Fibroblast of lung (primary cell): Measurements from ENCODE around the gene IL1B. TPM values are rescaled to one million over a fixed set of nuclear protein-coding genes. Genes with fewer than 3 reads are reported as not detected.
A peak's percentile ranks its signal among the peaks of the same experiment; 100 is the strongest.

Experiments used
- DNase-seq, 2 donors: peaks; one replicate each; pipeline versions ENCODE4 v3.0.0 to v3.0.0-alpha.2; 2010; ENCODE audit warnings: low read depth in 2 of 2
- H2AFZ ChIP-seq: 2 replicates; pipeline ENCODE4 v1.5.1; 2012; ENCODE audit warnings: low read length, control low read depth, inconsistent platforms
- H3K27ac ChIP-seq: 2 replicates; pipeline ENCODE4 v1.5.1; 2011; ENCODE audit warnings: low read length, control low read depth; ENCODE audit not compliant: insufficient read depth
- H3K27me3 ChIP-seq: 2 replicates; pipeline ENCODE4 v1.5.1; 2011; ENCODE audit warnings: mild to moderate bottlenecking, low read length; ENCODE audit not compliant: control insufficient read depth, insufficient read depth
- H3K36me3 ChIP-seq: 2 replicates; pipeline ENCODE4 v1.5.1; 2011; ENCODE audit warnings: low read length; ENCODE audit not compliant: control insufficient read depth, insufficient read depth
- H3K4me1 ChIP-seq: 2 replicates; pipeline ENCODE4 v1.5.1; 2011; ENCODE audit warnings: low read length; ENCODE audit not compliant: control insufficient read depth, insufficient read depth; ENCODE audit errors: extremely low read depth
- H3K4me2 ChIP-seq: 2 replicates; pipeline ENCODE4 v1.5.1; 2011; ENCODE audit warnings: low read length, control low read depth; ENCODE audit not compliant: insufficient read depth; ENCODE audit errors: extremely low read depth
- H3K4me3 ChIP-seq, 4 experiments: fragments of 200-600 bp in 1 of 4; sonication (generic) in 1 of 4; replicated peaks in 1 of 4; 2 replicates each; pipeline ENCODE4 v1.5.1; 2011 to 2016; ENCODE audit warnings: low read length in 4 of 4, low read depth in 3 of 4, mild to moderate bottlenecking in 3 of 4, control low read depth in 2 of 4, inconsistent platforms in 1 of 4, mixed read lengths in 1 of 4; ENCODE audit not compliant: insufficient read depth in 1 of 4; ENCODE audit errors: control extremely low read depth in 1 of 4
- H3K79me2 ChIP-seq: 2 replicates; pipeline ENCODE4 v1.5.1; 2012; ENCODE audit warnings: mild to moderate bottlenecking, low read length, inconsistent platforms; ENCODE audit not compliant: control insufficient read depth, insufficient read depth
- H3K9ac ChIP-seq: 2 replicates; pipeline ENCODE4 v1.5.1; 2011; ENCODE audit warnings: mild to moderate bottlenecking, low read length, control low read depth; ENCODE audit not compliant: insufficient read depth
- H3K9me3 ChIP-seq: 2 replicates; pipeline ENCODE4 v1.5.1; 2012; ENCODE audit warnings: low read depth, low read length; ENCODE audit not compliant: control insufficient read depth, insufficient read depth
- H4K20me1 ChIP-seq: 2 replicates; pipeline ENCODE4 v1.5.1; 2011; ENCODE audit warnings: low read length; ENCODE audit not compliant: control insufficient read depth, insufficient read depth; ENCODE audit errors: extremely low read depth
- EZH2 ChIP-seq: IDR thresholded peaks from 2 replicates; pipeline ENCODE4 v1.5.1; 2012; ENCODE audit warnings: low read length, control low read depth, mild to moderate bottlenecking; ENCODE audit errors: missing control alignments
- polyA plus RNA-seq, 2 donors: library from polyadenylated mRNA; depleted of rRNA in 1 of 2; stranded (reverse) in 1 of 2; unstranded in 1 of 2; fragments of >200 nt; gene quantifications; 2 replicates each; pipeline ENCODE4 v1.2.1, GENCODE V29; 2011 to 2012; ENCODE audit warnings: missing spikeins in 1 of 2
- total RNA-seq: library from RNA; depleted of rRNA; stranded (reverse); fragments of >200 nt; gene quantifications from 2 replicates; pipeline ENCODE4 v1.2.1, GENCODE V29; 2014
- TF ChIP-seq, protein P1 (sequence below), 2 donors: IDR thresholded peaks in 1 of 2; conservative IDR thresholded peaks in 1 of 2; 1 replicate in 1 of 2; 2 replicates in 1 of 2; pipeline ENCODE4 v1.5.1; 2011 to 2012; ENCODE audit warnings: low read length in 2 of 2, control low read depth in 1 of 2, inconsistent platforms in 1 of 2, low read depth in 1 of 2, mild to moderate bottlenecking in 1 of 2

IL1B gene
- total and polyA plus RNA-seq, 2 donors (not counting 1 experiment from before 2014, with no cell fraction given): 0.23 TPM; not detected in 1

DNA sequence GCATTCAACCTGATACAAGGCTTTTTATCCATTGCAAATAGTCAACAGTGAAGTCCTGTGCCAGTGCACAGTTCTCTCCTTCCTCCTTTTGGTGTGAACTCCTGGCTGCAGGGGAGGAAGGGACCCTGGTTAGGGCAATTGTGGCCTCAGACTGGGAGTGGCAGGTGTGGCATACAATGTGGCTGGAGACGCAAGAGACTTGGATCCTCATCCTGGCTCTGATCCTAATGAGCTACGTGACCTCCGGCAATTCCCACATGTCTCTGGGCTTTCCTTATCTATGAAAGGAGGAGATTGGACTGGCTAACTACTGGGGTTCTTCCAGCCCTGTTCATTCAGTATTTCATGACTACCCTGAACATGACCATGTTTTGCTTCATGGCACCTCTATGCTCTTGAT, 41.7 kb downstream of the IL1B start:
- peak in 1 of 2 donors; percentile 22 for DNase-seq
- H3K4me1 ChIP-seq: peaks cover 4% of the 10 kb centered on the region
- no peaks in the 10 kb centered on the region for H3K79me2 ChIP-seq
- H3K9ac ChIP-seq: no peak overlapping the region
- H3K4me2 ChIP-seq: no peak overlapping the region
- no peak overlapping the region for H2AFZ ChIP-seq
- H3K36me3 ChIP-seq: no peaks in the 10 kb centered on the region
- H3K4me3 ChIP-seq: no peak overlapping the region
- H4K20me1 ChIP-seq: no peaks in the 10 kb centered on the region
- no peak for TF ChIP-seq EZH2
- TF ChIP-seq, protein P1, sequence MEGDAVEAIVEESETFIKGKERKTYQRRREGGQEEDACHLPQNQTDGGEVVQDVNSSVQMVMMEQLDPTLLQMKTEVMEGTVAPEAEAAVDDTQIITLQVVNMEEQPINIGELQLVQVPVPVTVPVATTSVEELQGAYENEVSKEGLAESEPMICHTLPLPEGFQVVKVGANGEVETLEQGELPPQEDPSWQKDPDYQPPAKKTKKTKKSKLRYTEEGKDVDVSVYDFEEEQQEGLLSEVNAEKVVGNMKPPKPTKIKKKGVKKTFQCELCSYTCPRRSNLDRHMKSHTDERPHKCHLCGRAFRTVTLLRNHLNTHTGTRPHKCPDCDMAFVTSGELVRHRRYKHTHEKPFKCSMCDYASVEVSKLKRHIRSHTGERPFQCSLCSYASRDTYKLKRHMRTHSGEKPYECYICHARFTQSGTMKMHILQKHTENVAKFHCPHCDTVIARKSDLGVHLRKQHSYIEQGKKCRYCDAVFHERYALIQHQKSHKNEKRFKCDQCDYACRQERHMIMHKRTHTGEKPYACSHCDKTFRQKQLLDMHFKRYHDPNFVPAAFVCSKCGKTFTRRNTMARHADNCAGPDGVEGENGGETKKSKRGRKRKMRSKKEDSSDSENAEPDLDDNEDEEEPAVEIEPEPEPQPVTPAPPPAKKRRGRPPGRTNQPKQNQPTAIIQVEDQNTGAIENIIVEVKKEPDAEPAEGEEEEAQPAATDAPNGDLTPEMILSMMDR (conservative IDR thresholded peaks at IDR 0.05 in 1 of 2, IDR thresholded peaks at IDR 0.05 in 1 of 2; ENCODE audit: low read depth in 1 of 2, low read length in 2 of 2): no peak
- no peak overlapping the region for H3K27ac ChIP-seq
- H3K27me3 ChIP-seq: no peaks in the 10 kb centered on the region
- no peaks in the 10 kb centered on the region for H3K9me3 ChIP-seq

DNA sequence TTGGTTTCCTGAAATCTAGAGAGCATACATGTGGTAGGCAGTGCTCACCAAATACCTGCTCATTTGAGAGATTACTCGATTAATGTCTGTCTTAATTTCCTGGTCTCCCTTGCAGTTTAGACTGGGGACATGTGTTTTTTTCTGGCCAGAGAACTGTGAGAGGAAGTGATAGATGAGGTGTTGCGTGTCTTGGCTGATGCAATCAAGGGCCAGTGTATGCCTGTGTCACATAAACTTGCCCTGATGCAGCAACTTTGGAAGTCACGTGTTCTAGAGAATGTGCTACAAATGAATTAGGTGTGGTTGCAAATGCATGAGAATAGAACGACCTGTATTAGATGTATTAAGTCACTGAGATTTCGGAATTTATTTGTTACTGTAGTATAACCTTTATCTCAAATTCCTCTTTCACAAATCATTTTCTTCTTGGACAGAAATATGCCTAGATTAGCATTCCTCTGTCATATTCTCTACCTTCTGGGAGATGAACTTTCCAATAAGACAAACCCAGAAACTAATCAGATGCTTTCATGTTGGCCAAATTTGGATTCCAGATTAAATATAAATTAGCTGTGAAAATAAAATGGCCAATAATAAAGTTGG, 42.3 kb downstream of the IL1B start:
- Histone ChIP-seq H3K27me3 (no peaks in the 10 kb centered on the region), H3K9me3 (no peaks in the 10 kb centered on the region), H3K36me3 (no peaks in the 10 kb centered on the region), H2AFZ (no peak overlapping the region), H3K79me2 (no peaks in the 10 kb centered on the region), H3K4me1 (peaks cover 4% of the 10 kb centered on the region), H3K27ac (peak overlapping the region; percentile 1), H3K9ac (no peak overlapping the region), H4K20me1 (no peaks in the 10 kb centered on the region), H3K4me2 (no peak overlapping the region), H3K4me3 (no peak overlapping the region)
- TF ChIP-seq, protein P1 (conservative IDR thresholded peaks at IDR 0.05 in 1 of 2, IDR thresholded peaks at IDR 0.05 in 1 of 2; ENCODE audit: low read depth in 1 of 2, low read length in 2 of 2): no peak
- no peak for TF ChIP-seq EZH2
- DNase-seq: peak; percentile 81 to 97

DNA sequence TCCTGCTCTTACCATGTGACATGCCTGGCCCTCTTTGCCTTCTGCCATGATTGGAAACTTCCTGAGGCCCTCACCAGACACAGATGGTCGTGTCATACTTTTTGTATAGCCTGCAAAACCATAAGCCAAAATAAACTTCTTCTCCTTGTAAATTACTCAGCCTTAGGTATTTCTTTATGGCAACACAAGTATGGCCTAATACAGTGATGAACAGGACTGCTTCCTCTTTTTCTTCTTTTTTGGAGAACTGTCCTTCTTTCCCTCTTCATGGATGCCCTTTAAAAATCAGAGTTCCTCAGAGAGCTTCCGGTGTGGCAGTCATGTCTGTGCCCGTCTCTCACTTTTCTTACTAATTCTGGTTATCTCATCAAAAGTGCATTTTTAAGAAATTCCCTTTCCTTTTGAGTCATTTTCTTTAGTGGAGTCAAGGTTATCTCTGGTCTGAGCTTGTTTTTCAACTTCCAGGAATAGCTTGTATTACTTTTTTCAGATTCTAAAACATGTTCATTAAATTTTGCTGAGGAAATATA, 43.1 kb downstream of the IL1B start:
- H3K9me3 ChIP-seq: no peaks in the 10 kb centered on the region
- H3K4me2 ChIP-seq: no peak overlapping the region
- no peaks in the 10 kb centered on the region for H3K79me2 ChIP-seq
- no peak overlapping the region for H3K4me3 ChIP-seq
- no peak overlapping the region for H3K9ac ChIP-seq
- TF ChIP-seq, protein P1 (conservative IDR thresholded peaks at IDR 0.05 in 1 of 2, IDR thresholded peaks at IDR 0.05 in 1 of 2; ENCODE audit: low read depth in 1 of 2, low read length in 2 of 2): no peak
- TF ChIP-seq EZH2: no peak
- peaks cover 4% of the 10 kb centered on the region for H3K4me1 ChIP-seq
- H3K27ac ChIP-seq: peak overlapping the region; percentile 10
- no peaks in the 10 kb centered on the region for H3K27me3 ChIP-seq
- DNase-seq: peak; percentile 41 to 46
- H3K36me3 ChIP-seq: no peaks in the 10 kb centered on the region
- H2AFZ ChIP-seq: no peak overlapping the region
- no peaks in the 10 kb centered on the region for H4K20me1 ChIP-seq
